Measurements from ENCODE around the gene ACTG2.
"Not testable (repeated sequence)": the region's sequence is repeated elsewhere in the genome, so short reads cannot be mapped to it uniquely, and the experiment has no call there.

ACTG2 gene

GRCh38 chr2:73893764-73894474 lies 1.1 kb downstream of the ACTG2 start:
- no peak for DNase-seq

GRCh38 chr2:73894475-73894850 lies 1.7 kb downstream of the ACTG2 start:
- no peak for DNase-seq

GRCh38 chr2:73894877-73895276 lies 2.1 kb downstream of the ACTG2 start:
- no peak for DNase-seq

DNA sequence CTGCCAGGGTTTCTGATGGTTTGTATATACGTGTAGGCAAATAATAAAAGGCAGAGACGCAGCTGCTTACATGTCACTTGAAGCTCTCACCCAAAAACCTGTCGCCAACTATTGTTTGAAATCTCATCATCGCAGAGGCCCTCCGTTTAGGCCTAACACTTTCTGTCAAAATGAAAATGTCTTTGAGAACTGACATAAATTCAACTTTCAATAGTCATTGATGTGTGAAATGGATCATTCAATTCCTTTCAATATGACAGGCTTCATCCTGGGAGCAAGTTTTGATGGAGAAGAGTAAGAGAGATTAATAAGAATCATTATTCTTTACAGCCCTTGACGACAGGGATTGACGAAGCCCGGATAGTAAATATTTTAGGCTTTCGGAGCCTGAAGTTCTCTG lies 2.7 kb downstream of the ACTG2 start:
- DNase-seq: no peak

DNA sequence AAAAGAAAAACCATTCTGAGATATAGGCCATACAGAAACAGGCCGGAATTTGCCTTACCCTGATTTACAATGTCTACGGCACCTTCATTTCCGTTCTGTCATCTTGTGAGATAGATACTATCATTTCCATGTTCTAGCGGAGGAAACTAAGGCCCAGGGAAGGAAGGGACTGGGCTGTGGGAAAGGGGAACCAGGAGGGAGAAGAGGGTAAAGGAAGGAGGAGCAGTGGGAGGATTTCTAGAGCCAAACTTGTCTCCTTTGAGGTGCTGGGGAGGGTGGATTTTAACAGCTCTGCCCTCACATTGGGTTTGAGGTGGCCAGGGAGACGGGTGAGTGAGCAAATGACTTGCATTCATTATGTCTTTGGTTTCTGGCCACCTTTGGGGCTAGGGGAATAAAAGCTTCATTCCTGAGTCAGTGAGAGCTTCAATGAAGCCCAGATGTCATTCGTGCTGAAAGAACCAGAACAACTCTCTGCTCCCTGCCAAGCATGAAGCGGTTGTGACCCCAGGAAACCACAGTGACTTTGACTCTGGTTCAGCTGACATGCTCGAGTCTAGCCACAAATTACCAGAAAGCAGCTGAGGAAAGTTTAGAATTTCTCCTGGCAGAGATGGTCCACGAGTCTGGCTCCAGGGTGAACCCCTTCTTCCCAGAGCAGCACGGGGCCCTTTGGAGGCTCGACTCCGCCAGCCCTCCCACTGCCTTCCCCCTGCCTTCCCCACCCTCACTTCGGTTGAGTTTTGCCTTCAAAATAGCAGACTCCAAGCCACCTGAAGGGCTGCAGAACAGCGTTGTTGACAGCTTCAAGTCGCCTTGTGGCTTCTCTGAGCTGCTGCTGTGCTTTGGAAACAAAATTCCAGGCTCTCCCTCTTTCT lies 3.8 kb downstream of the ACTG2 start:
- no peak for DNase-seq

- DNase-seq: no peak
Observed at GRCh38 chr2:73897240-73897583, 4.4 kb downstream of the ACTG2 start.

GRCh38 chr2:73897934-73898333 lies 5.1 kb downstream of the ACTG2 start:
- DNase-seq: no peak

GRCh38 chr2:73899801-73900336 lies 7.1 kb downstream of the ACTG2 start:
- DNase-seq: no peak

DNA sequence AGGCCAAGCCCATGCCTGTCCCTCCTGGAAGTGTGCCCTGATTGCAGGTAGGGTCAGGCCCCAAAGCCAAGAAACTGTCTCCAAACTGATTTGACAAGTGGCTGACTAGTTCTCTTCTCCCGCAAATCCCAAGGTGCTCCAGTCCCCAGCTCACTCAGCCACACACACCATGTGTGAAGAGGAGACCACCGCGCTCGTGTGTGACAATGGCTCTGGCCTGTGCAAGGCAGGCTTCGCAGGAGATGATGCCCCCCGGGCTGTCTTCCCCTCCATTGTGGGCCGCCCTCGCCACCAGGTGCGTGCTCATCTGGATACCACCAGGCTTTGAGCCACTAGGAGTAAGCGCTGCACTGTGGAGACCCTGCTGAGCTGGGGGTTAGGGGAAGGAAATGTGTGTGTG lies 8.3 kb downstream of the ACTG2 start:
- DNase-seq: no peak

- no peak for DNase-seq
Observed at GRCh38 chr2:73902284-73902683, 9.5 kb downstream of the ACTG2 start.

DNA sequence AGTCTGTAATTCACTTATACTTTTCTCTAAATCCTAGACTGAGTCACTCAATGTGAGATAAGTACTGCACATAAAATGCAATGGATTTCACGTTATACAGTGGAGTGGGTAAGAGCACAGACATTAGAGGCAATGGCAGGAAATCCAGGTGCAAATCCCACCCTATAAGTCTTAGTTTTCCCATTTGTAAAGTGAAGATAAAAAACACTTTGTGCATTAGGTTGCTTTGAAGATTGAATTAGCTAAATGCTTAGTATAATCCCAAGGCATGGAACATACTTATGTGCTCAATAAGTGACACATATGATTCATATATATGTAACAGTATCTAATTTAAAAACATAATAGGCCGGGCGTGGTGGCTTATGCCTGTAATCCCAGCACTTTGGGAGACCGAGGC lies 10.5 kb downstream of the ACTG2 start:
- DNase-seq: no peak

DNA sequence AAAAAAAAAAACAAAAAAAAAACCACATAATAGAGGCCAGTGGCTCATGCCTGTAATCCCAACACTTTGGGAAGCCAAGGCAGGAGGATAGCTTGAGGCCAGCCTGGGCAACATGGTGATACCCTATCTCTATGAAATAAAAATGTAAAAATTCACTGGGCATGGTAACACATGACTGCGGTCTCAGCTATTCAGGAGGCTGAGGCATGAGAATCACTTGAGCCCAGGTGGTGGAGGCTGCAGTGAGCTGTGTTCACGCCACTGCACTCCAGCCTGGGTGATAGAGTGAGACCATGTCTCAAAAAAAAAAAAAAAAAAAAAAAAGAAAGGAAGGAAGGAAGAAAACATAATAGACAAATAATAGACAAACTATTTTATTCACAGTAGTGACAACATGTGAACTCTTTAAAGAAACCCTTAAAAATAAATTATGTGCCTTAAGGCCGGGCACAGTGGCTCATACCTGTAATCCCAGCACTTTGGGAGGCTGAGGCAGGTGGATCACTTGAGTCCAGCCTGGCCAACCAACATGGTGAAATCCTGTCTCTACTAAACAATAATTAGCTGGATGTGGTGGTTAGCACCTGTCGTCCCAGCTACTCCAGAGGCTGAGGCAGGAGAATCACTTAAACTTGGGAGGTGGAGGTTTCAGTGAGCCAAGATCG lies 11.3 kb downstream of the ACTG2 start:
- not testable (repeated sequence) for DNase-seq

- no peak for DNase-seq
Observed at GRCh38 chr2:73904952-73905351, 12.1 kb downstream of the ACTG2 start.

DNA sequence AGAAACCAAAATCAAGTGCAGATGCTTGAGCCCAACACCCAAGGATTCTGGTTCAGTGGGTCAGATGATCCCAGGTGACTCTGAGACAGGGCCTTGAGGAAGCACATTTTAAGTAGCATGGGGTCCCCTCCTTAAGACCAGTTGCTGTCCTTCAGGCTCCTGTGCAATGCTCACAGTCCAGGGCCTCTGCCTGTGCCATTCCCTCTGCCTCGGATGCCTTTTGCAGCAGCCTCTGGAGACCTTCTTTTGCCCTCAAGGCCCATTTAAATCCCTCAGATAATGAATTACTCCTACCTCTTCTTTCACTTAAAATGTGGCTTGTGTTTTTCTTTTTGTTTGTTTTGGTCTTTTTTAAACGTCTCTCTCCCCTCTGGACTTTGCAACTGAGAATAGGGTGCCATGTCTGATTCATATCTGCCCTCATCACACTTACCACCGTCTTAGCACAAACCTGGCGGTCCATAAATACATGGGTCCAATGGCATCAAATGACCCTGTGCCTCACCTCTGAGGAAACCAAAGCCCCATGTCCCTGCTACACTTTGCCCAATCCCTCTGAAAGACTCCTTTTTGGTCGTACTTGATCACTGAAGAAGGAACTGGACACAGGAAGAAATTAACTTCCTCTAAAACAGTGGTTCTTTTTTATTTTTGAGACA lies 14.2 kb downstream of the ACTG2 start:
- DNase-seq: no peak

- no peak for DNase-seq
Observed at GRCh38 chr2:73907840-73908452, 15.1 kb downstream of the ACTG2 start.

- DNase-seq: no peak
Observed at GRCh38 chr2:73908689-73909652, 16.2 kb downstream of the ACTG2 start.

- no peak for DNase-seq
Observed at GRCh38 chr2:73910873-73911547, 18.2 kb downstream of the ACTG2 start.

DNA sequence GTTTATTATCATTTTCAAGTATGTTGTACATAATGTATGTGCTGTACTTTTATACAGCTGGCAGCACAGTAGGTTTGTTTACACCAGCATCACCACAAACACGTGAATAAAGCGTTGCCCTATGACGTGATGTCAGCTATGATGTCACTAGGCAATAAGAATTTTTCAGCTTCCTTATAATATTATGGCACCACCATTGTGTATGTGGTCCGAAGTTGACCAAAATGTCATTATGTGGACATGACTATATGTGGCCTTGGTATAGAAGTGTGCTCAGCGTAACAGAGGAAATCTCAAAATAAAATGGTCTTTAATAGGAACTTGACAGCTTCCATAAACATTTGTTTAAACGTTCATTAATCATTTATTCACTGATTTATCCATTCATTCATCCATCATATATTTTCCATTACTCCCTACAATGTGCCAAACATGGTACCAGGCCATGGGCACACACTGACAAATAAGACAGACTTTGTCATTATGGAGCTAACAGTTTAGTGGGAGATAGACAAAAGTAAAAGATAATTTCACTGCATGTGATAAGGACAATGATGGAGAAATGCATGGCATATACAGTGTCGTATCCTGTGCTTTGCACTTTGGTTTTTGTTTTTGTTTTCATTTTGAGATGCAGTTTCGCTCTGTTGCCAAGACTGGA lies 18.9 kb downstream of the ACTG2 start:
- DNase-seq: no peak

DNA sequence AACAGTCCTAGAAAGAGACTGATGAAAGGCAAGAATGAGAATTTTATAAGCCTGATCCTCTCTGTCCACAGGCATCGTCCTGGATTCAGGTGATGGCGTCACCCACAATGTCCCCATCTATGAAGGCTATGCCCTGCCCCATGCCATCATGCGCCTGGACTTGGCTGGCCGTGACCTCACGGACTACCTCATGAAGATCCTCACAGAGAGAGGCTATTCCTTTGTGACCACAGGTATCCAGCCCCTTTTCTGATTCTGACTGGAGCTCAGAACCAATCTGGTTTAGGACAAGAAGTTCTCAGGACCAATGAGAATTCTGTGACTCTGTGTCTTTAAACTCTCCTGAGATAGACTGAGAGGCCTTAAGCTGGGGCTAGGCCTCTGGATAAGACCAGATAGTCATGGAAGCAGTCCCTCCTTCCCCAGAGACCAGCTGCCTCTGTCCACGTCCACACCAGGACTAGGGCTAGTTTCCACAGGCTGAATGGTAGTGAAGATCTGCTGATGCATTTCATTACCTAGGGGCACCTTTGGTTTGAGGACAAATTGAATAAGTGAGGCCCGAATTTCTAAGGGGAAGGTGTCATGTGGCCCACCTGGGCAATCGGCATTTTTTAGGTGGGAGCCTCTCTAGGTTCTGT lies 20.7 kb downstream of the ACTG2 start:
- DNase-seq: no peak

DNA sequence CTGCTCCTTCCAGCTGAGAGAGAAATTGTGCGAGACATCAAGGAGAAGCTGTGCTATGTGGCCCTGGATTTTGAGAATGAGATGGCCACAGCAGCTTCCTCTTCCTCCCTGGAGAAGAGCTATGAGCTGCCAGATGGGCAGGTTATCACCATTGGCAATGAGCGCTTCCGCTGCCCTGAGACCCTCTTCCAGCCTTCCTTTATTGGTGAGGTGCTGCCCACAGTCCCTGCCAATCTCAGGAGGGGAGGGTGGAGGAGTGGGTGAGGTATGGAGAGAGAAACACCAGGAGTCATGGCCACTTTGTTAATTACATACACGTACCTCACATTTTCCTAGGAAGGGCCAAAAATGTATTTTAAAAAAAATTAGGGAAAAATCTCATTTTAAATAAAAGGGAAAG lies 21.9 kb downstream of the ACTG2 start:
- no peak for DNase-seq
